Measurements from ENCODE around the gene NOL3. TPM values are rescaled to one million over a fixed set of nuclear protein-coding genes. Genes with fewer than 3 reads are reported as not detected.

The NOL3 gene
- total and polyA plus RNA-seq, 8 donors, result 15.2 to 119 (median 22.7) TPM

DNA sequence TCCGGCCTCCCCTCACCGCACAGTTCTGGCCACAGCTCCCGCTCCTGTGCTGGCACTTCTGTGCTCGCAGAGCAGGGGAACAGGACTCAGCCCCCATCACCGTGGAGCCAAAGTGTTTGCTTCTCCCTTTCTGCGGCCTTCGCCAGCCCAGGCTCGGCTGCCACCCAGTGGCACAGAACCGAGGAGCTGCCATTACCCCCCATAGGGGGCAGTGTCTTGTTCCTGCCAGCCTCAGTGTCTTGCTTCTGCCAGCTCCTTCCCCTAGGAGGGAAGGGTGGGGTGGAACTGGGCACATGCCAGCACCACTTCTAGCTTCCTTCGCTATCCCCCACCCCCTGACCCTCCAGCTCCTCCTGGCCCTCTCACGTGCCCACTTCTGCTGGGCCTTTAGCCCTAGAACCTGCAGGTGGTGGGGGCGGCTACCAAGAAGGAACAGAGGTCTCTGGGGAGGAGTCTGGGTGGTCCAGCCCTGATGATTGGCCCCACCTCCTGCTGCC is 27.9 kb downstream of the NOL3 start:
- peaks cover 3 to 6% (median 3%) of the 10 kb centered on the region in 3 donors for H3K4me1 ChIP-seq
- FAIRE-seq, result no peak
- peak in 4 of 6 donors; percentile 43 to 76 (median 64) for DNase-seq
- ATAC-seq, result peak; percentile 25 to 59 (median 42)
- WGBS, 2 donors, result 40 to 44% methylated on average over 11 to 12 of the region's 12 CpGs
- H3K9me3 ChIP-seq, result no peaks in the 10 kb centered on the region
- intact Hi-C loops (cut with DNase I), result no loop called here
- no peaks in the 10 kb centered on the region for H3K27me3 ChIP-seq
- H3K4me3 ChIP-seq, result peak overlapping the region in 1 of 4 donors; percentile 69
- peaks cover 0 to 46% (median 19%) of the 10 kb centered on the region in 3 donors for H3K36me3 ChIP-seq
- TF ChIP-seq, protein P1, sequence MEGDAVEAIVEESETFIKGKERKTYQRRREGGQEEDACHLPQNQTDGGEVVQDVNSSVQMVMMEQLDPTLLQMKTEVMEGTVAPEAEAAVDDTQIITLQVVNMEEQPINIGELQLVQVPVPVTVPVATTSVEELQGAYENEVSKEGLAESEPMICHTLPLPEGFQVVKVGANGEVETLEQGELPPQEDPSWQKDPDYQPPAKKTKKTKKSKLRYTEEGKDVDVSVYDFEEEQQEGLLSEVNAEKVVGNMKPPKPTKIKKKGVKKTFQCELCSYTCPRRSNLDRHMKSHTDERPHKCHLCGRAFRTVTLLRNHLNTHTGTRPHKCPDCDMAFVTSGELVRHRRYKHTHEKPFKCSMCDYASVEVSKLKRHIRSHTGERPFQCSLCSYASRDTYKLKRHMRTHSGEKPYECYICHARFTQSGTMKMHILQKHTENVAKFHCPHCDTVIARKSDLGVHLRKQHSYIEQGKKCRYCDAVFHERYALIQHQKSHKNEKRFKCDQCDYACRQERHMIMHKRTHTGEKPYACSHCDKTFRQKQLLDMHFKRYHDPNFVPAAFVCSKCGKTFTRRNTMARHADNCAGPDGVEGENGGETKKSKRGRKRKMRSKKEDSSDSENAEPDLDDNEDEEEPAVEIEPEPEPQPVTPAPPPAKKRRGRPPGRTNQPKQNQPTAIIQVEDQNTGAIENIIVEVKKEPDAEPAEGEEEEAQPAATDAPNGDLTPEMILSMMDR (IDR thresholded peaks at IDR 0.05), result peak; percentile 16 to 48 (median 28)
- peak overlapping the region in 3 of 4 donors; percentile 72 to 77 (median 72) for H3K27ac ChIP-seq

DNA sequence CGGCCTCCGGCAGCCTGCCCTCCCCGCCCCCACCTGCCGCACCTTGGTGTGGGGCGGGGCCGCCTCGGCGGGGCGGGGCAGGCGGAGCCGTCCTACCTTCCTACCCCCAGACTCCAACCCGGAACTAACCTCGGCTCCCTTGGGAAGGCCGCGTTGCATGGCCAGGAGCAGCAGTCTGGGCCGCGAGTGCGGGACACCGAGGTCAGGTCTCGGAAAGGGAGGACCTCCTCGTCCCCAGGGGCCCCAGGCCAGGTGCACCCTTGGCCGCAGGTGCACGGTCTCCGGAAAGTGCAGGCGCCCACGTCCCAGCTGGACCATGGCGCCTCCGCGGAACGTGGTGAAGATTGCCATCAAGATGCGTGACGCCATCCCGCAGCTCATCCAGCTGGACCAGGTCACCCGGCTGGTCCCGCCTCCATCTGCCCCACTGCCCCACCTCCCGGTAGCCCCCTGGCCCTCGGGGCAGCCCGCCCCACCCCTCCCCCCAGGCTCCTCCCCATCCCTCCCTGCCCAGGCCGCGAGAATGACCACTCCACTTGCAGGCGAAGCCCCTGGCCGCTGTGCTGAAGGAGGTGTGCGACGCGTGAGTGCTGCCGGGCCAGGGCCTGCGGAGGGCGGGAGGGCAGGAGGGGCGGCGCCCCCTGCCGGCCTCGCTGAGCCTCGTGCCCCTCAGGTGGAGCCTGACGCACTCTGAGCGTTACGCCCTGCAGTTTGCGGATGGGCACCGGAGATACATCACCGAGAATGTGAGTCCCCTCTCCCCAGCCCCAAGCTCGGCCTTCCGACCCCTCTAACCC is 28.9 kb downstream of the NOL3 start, which contains the start of gene ELMO3:
ELMO3 (plus strand) TSS at position 121 of the 797 bp plus-strand sequence; CDS start at position 317, 196 bp downstream.
- Histone ChIP-seq H3K36me3 (peaks cover 0 to 53% (median 19%) of the 10 kb centered on the region in 3 donors), H3K27ac (peak within 1 kb of the TSS; percentile 72 to 79 (median 74)), H3K4me3 (peak within 1 kb of the TSS; percentile 60 to 77 (median 66)), H3K27me3 (no peaks in the 10 kb centered on the region), H3K9me3 (no peaks in the 10 kb centered on the region), H3K4me1 (no peaks in the 10 kb centered on the region)
- WGBS, 2 donors, result 11 to 13% methylated on average over 57 to 61 of the region's 61 CpGs
- ATAC-seq (peak; percentile 87 to 92 (median 89)), DNase-seq (peak; percentile 72 to 91 (median 82)), FAIRE-seq (no peak)
- TF ChIP-seq, protein P1 (IDR thresholded peaks at IDR 0.05), result peak; percentile 40 to 59 (median 52)
- intact Hi-C loops (cut with DNase I), result no loop called here

DNA sequence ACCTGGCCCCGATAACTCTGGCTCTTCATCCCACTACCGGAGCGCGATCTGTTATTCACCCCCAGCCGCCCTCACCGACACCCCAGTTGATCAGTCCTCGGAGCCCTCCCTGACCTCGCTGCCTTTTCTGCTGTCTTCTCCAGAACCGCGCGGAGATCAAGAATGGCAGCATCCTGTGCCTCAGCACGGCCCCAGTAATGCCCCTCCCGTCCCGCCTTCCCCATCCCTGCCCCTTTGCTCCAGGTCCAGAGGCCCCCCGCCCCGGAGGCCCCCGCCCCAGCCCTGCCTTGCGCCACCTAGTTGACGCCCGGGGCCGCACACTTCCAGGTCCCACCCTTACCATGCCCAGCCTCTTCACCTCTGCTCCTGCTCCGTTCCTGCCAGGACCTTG is 29.5 kb downstream of the NOL3 start:
- TF ChIP-seq, protein P1 (IDR thresholded peaks at IDR 0.05), result no peak
- H3K27me3 ChIP-seq, result no peaks in the 10 kb centered on the region
- H3K4me1 ChIP-seq, result no peaks in the 10 kb centered on the region
- peak in 2 of 6 donors; percentile 63 to 75 for DNase-seq
- no peaks in the 10 kb centered on the region for H3K9me3 ChIP-seq
- intact Hi-C loops (cut with DNase I), result no loop called here
- H3K27ac ChIP-seq, result peak overlapping the region in 1 of 4 donors; percentile 72
- peaks cover 0 to 50% (median 18%) of the 10 kb centered on the region in 3 donors for H3K36me3 ChIP-seq
- ATAC-seq, result peak; percentile 30 to 51 (median 43)
- WGBS, 2 donors, result 9 to 12% methylated on average over 22 of the region's 22 CpGs
- no peak for FAIRE-seq
- peak overlapping the region; percentile 60 to 77 (median 66) for H3K4me3 ChIP-seq

DNA sequence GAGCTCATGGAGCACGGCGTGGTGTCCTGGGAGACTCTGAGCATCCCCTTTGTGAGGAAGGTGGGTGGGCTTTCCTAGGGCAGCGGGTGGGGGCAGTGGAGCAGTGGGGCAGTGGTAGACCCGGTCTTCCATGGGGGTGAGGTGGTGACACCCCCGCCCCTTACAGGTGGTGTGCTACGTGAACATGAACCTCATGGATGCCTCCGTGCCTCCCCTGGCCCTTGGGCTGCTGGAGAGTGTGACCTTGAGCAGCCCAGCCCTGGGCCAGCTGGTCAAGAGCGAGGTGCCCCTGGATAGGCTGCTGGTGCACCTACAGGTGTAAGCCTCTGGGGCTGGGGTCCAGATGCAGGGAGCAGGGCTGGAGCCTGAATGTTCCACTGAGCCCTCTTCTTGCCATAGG is 30.2 kb downstream of the NOL3 start:
- 82 to 95% methylated on average over 7 to 8 of the region's 8 CpGs for WGBS, 2 donors
- no peak for FAIRE-seq
- TF ChIP-seq, protein P1 (IDR thresholded peaks at IDR 0.05), result no peak
- intact Hi-C loops (cut with DNase I), result no loop called here
- Histone ChIP-seq H3K36me3 (peaks cover 0 to 49% (median 11%) of the 10 kb centered on the region in 3 donors), H3K27ac (no peak overlapping the region), H3K4me3 (peak overlapping the region in 1 of 4 donors; percentile 69), H3K27me3 (no peaks in the 10 kb centered on the region), H3K9me3 (no peaks in the 10 kb centered on the region), H3K4me1 (no peaks in the 10 kb centered on the region)
- peak in 2 of 6 donors; percentile 39 to 73 for DNase-seq
- ATAC-seq, result no peak
